H9 (cell line): Measurements from ENCODE around the gene PDE4B. TPM values are rescaled to one million over a fixed set of nuclear protein-coding genes. Genes with fewer than 3 reads are reported as not detected.

Experiments used
- DNase-seq: peaks from one replicate; pipeline ENCODE4 v3.0.0-alpha.2; 2017
- H2AFZ ChIP-seq: one replicate; pipeline ENCODE4 v1.6.1; 2013; ENCODE audit warnings: mild to moderate bottlenecking, low read length, control low read depth, moderate library complexity
- H2AK5ac ChIP-seq: 2 replicates; pipeline ENCODE4 v1.6.1; 2013; ENCODE audit warnings: low read length, control low read depth, mixed read lengths; ENCODE audit not compliant: insufficient read length
- H2BK120ac ChIP-seq: one replicate; pipeline ENCODE4 v1.6.1; 2013; ENCODE audit warnings: low read depth, mild to moderate bottlenecking, low read length, control low read depth, inconsistent platforms; ENCODE audit not compliant: poor library complexity, severe bottlenecking
- H2BK12ac ChIP-seq: 2 replicates; pipeline ENCODE4 v1.6.1; 2013; ENCODE audit warnings: low read length, control low read depth, mixed read lengths, low read depth; ENCODE audit not compliant: insufficient read length
- H2BK15ac ChIP-seq: 2 replicates; pipeline ENCODE4 v1.6.1; 2013; ENCODE audit warnings: low read depth, low read length, control low read depth
- H2BK20ac ChIP-seq: one replicate; pipeline ENCODE4 v1.6.1; 2013; ENCODE audit warnings: low read depth, mild to moderate bottlenecking, low read length, control low read depth, inconsistent platforms; ENCODE audit not compliant: poor library complexity, severe bottlenecking
- H2BK5ac ChIP-seq: 2 replicates; pipeline ENCODE4 v1.6.1; 2013; ENCODE audit warnings: low read length, control low read depth, mixed read lengths; ENCODE audit not compliant: insufficient read length
- H3K14ac ChIP-seq: 2 replicates; pipeline ENCODE4 v1.6.1; 2013; ENCODE audit warnings: low read length, control low read depth; ENCODE audit not compliant: insufficient read depth
- H3K18ac ChIP-seq: 2 replicates; pipeline ENCODE4 v1.6.1; 2013; ENCODE audit warnings: low read depth, mild to moderate bottlenecking, mixed read lengths, low read length, control low read depth; ENCODE audit not compliant: insufficient read length
- H3K23ac ChIP-seq: 2 replicates; pipeline ENCODE4 v1.6.1; 2013; ENCODE audit warnings: low read length, control low read depth, mixed read lengths, low read depth; ENCODE audit not compliant: insufficient read length
- H3K23me2 ChIP-seq: 2 replicates; pipeline ENCODE4 v1.6.1; 2013; ENCODE audit warnings: low read depth, mild to moderate bottlenecking, mixed read lengths, low read length, control low read depth; ENCODE audit not compliant: insufficient read length, poor library complexity, severe bottlenecking
- H3K27ac ChIP-seq: 2 replicates; pipeline ENCODE4 v1.5.1; 2013; ENCODE audit warnings: low read length, control low read depth, mixed read lengths, low read depth; ENCODE audit not compliant: insufficient read length
- H3K27me3 ChIP-seq: 2 replicates; pipeline ENCODE4 v1.6.1; 2013; ENCODE audit warnings: low read length, control low read depth, inconsistent platforms; ENCODE audit not compliant: insufficient read depth
- H3K4ac ChIP-seq: 2 replicates; pipeline ENCODE4 v1.6.1; 2013; ENCODE audit warnings: low read depth, mild to moderate bottlenecking, control low read depth, inconsistent platforms, low read length, moderate library complexity
- H3K4me1 ChIP-seq: 2 replicates; pipeline ENCODE4 v1.6.1; 2013; ENCODE audit warnings: low read length, control low read depth, inconsistent platforms; ENCODE audit not compliant: insufficient read depth
- H3K4me2 ChIP-seq: 2 replicates; pipeline ENCODE4 v1.6.1; 2013; ENCODE audit warnings: low read length, control low read depth, mixed read lengths; ENCODE audit not compliant: insufficient read length, insufficient read depth
- H3K56ac ChIP-seq: 2 replicates; pipeline ENCODE4 v1.6.1; 2013; ENCODE audit warnings: low read depth, mild to moderate bottlenecking, mixed read lengths, low read length, control low read depth; ENCODE audit not compliant: insufficient read length
- H3K79me1 ChIP-seq: 2 replicates; pipeline ENCODE4 v1.6.1; 2013; ENCODE audit warnings: low read depth, mild to moderate bottlenecking, moderate library complexity, low read length, control low read depth, inconsistent platforms; ENCODE audit not compliant: insufficient read depth, poor library complexity, severe bottlenecking
- H3K79me2 ChIP-seq: 2 replicates; pipeline ENCODE4 v1.6.1; 2013; ENCODE audit warnings: low read length, control low read depth, inconsistent platforms; ENCODE audit not compliant: insufficient read depth
- H3K9ac ChIP-seq: 2 replicates; pipeline ENCODE4 v1.6.1; 2013; ENCODE audit warnings: low read length, control low read depth, mixed read lengths; ENCODE audit not compliant: insufficient read length; ENCODE audit errors: extremely low read depth
- H3K9me3 ChIP-seq: one replicate; pipeline ENCODE4 v1.6.1; 2013; ENCODE audit warnings: low read depth, low read length, inconsistent platforms; ENCODE audit not compliant: control insufficient read depth
- H3T11ph ChIP-seq: one replicate; pipeline ENCODE4 v1.6.1; 2013; ENCODE audit warnings: mild to moderate bottlenecking, low read length, control low read depth, inconsistent platforms
- H4K20me1 ChIP-seq: one replicate; pipeline ENCODE4 v1.6.1; 2013; ENCODE audit not compliant: control insufficient read depth, insufficient read length, insufficient read depth
- H4K5ac ChIP-seq: 2 replicates; pipeline ENCODE4 v1.6.1; 2013; ENCODE audit warnings: low read depth, mild to moderate bottlenecking, mixed read lengths, low read length, control low read depth; ENCODE audit not compliant: insufficient read length
- H4K8ac ChIP-seq: replicated peaks from 2 replicates; pipeline ENCODE4 v1.6.1; 2013; ENCODE audit warnings: low read length, control low read depth, mixed read lengths, low read depth; ENCODE audit not compliant: insufficient read length
- H4K91ac ChIP-seq: 2 replicates; pipeline ENCODE4 v1.6.1; 2013; ENCODE audit warnings: low read depth, mild to moderate bottlenecking, moderate library complexity, mixed read lengths, low read length, control low read depth; ENCODE audit not compliant: insufficient read length
- H3K27ac Mint-ChIP-seq, 3 experiments: 2 replicates in 2 of 3; 3 replicates in 1 of 3; pipeline ENCODE4 v1.8.0; 2020 to 2021; ENCODE audit warnings: mixed read lengths in 3 of 3, mild to moderate bottlenecking in 1 of 3, moderate library complexity in 1 of 3
- H3K27me3 Mint-ChIP-seq: 2 replicates; pipeline ENCODE4 v1.8.0; 2021; ENCODE audit warnings: low read depth, mild to moderate bottlenecking, moderate library complexity, mixed read lengths
- H3K36me3 Mint-ChIP-seq, 3 experiments: 2 replicates in 2 of 3; 3 replicates in 1 of 3; pipeline ENCODE4 v1.8.0; 2020 to 2021; ENCODE audit warnings: low read depth in 3 of 3, mixed read lengths in 3 of 3; ENCODE audit not compliant: insufficient read depth in 1 of 3
- H3K4me1 Mint-ChIP-seq, 2 experiments: 2 replicates each; pipeline ENCODE4 v1.8.0; 2020; ENCODE audit warnings: mixed read lengths in 2 of 2
- H3K4me3 Mint-ChIP-seq, 2 experiments: 2 replicates in 1 of 2; 3 replicates in 1 of 2; pipeline ENCODE4 v1.8.0; 2020 to 2021; ENCODE audit warnings: mild to moderate bottlenecking in 2 of 2, mixed read lengths in 2 of 2, moderate library complexity in 1 of 2
- H3K9me3 Mint-ChIP-seq, 2 experiments: 2 replicates in 1 of 2; 3 replicates in 1 of 2; pipeline ENCODE4 v1.8.0; 2020; ENCODE audit warnings: mild to moderate bottlenecking in 2 of 2, mixed read lengths in 2 of 2, moderate library complexity in 1 of 2
- CTCF ChIP-seq: fragments of 200-600 bp; sonication (generic); conservative IDR thresholded peaks from 3 replicates; pipeline ENCODE4 v1.8.0; 2021; ENCODE audit warnings: antibody characterized with exemption, mild to moderate bottlenecking
- total RNA-seq: library from RNA; stranded (reverse); gene quantifications from 2 replicates; pipeline ENCODE4 v1.2.1, GENCODE V29; 2021

The PDE4B gene
- total RNA-seq, 1 experiment from 2014 or later, result 19.8 TPM

DNA sequence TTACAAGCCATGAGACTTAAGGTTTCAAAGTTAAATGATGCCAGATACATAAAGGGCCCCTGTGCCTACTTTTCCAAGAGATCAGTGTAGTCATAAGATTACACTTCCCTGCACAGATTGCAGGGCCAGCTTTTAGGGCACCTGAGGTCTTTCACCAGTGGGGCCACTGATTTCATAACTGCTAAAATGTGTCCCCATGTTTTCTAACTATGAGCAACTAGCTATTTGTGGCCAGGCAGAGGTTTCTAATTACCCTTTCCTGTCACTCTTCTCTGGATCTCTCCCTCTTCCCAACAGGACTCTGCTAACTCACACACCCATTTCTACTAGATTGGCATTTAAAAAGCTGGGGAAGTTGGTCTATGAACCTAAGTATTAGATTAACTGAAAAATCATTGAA lies 534.2 kb downstream of the PDE4B start:
- Mint-ChIP-seq H3K27me3 (no peaks in the 10 kb centered on the region), H3K4me3 (no peak overlapping the region), H3K4me1 (peaks cover 15 to 18% of the 10 kb centered on the region in 2 experiments), H3K36me3 (no peaks in the 10 kb centered on the region), H3K9me3 (no peaks in the 10 kb centered on the region), H3K27ac (no peak overlapping the region)
- H3K14ac ChIP-seq, result no peak overlapping the region
- no peak overlapping the region for H2BK120ac ChIP-seq
- no peaks in the 10 kb centered on the region; the same call in 1 of the 2 replicates for H3K4me1 ChIP-seq
- no peak overlapping the region for H4K91ac ChIP-seq
- H4K5ac ChIP-seq, result no peak overlapping the region
- H3K18ac ChIP-seq, result no peak overlapping the region
- no peak overlapping the region for H2BK12ac ChIP-seq
- no peaks in the 10 kb centered on the region for H3K79me1 ChIP-seq
- H3K79me2 ChIP-seq, result no peaks in the 10 kb centered on the region
- H2BK15ac ChIP-seq, result no peak overlapping the region
- H3K27me3 ChIP-seq, result no peaks in the 10 kb centered on the region
- no peak overlapping the region for H3K4ac ChIP-seq
- no peak overlapping the region for H3K9ac ChIP-seq
- H2BK20ac ChIP-seq, result no peak overlapping the region
- no peak overlapping the region for H2AK5ac ChIP-seq
- H3K27ac ChIP-seq, result no peak overlapping the region
- H4K20me1 ChIP-seq, result no peaks in the 10 kb centered on the region
- H3K23me2 ChIP-seq, result no peaks in the 10 kb centered on the region
- H2AFZ ChIP-seq, result no peak overlapping the region
- H4K8ac ChIP-seq, result no peak overlapping the region
- H3K9me3 ChIP-seq, result no peaks in the 10 kb centered on the region
- no peak overlapping the region for H3K4me2 ChIP-seq
- H2BK5ac ChIP-seq, result no peak overlapping the region
- H3T11ph ChIP-seq, result no peak overlapping the region
- no peak overlapping the region for H3K56ac ChIP-seq
- no peak for TF ChIP-seq CTCF
- no peak overlapping the region for H3K23ac ChIP-seq
- DNase-seq, result no peak
